Measurements from ENCODE around the gene HCK.
A peak's percentile ranks its signal among the peaks of the same experiment; 100 is the strongest.
"Not testable (repeated sequence)": the region's sequence is repeated elsewhere in the genome, so short reads cannot be mapped to it uniquely, and the experiment has no call there.

HCK gene

GRCh38 chr20:32029561-32029960, 22.5 kb upstream of the HCK start:
- no peak for DNase-seq (ENCODE audit: low read depth)

GRCh38 chr20:32031007-32031958, 20.8 kb upstream of the HCK start:
- peak; percentile 89 for DNase-seq (ENCODE audit: low read depth)

- no peak for DNase-seq (ENCODE audit: low read depth)
These were observed 18.7 kb upstream of the HCK start for GRCh38 chr20:32033316-32033715.

- not testable (repeated sequence) for DNase-seq (ENCODE audit: low read depth)
These were observed 18.3 kb upstream of the HCK start for GRCh38 chr20:32033721-32034120.

DNA sequence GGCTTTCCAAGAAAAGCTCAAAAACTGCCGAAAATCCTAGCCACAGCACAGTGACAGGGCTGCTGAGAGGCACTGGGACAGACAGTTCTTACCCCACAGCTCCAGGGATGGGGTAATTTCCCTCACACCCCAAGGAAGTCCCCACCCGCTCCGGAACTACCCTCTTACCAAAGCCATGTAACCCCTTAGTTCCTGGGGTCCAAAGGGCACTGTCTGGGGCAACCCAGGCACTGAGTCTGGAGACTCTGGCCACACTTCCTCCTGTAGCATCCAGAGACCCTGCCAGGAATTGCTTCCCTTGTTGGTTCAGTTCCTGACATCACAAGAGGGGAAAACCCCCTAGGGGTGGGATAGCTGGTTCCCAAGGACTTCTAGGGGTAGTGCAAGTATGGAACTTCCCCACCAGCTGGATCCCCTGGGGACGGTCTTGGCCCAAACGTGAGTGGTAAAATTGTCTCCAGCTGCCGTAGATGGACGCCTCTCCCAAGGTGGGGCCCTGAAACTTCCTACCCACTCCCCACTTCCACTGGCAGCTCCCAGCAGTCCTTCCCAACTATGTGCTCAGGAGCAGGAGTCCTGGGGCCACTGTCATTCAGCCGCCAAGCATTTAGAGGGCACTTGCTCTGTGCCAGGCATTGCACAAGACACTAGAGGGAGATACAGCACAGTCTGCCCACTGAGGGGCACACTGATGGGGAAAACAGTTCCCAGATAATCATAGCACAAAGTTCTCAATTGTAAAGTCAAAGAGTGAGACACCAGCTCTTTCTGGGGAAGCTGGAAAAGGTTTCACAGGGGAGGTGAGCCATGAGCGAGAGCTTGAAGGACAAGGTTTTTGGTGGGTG, 17.2 kb upstream of the HCK start:
- DNase-seq (ENCODE audit: low read depth): peak; percentile 46

GRCh38 chr20:32035426-32035779, 16.6 kb upstream of the HCK start:
- no peak for DNase-seq (ENCODE audit: low read depth)

- DNase-seq (ENCODE audit: low read depth): no peak
These were observed 15.8 kb upstream of the HCK start for GRCh38 chr20:32036252-32036651.

DNA sequence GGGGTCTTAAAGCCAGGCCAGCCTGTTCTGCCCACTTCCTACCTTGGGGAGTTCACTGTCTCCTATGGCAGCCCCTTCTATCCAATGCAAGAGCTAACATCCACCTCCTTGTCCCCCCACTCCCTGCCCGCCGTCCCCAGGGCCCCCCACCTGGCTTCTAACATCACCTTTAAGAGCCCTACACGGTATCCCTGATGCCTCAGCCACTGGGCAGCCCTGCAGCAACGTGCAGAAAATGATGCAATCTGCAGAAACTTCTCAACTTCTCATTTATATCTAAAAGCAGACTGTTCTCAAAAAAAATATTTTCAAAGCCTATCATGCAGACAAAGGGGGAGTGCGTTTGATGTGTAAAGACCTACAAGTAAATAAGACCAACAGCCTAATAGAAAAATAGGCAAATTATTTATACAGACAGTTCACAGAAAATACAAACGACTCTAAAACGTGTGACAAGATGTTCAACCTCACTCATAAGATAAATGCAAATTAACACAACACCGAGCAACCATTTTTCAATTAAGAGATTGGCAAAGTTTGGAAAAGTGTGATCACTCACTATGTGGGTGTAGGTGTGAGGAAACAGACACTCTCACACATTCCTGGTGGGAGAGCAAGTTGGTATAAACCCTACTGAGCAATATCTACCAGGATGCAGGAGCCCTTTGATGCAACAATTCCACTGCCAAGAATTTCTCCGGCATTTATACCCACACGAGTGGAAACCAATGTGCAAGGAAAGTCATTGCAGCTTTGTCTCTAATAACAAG, 15.1 kb upstream of the HCK start:
- DNase-seq (ENCODE audit: low read depth): peak; percentile 44

- peak; percentile 43 for DNase-seq (ENCODE audit: low read depth)
These were observed 14.1 kb upstream of the HCK start for GRCh38 chr20:32037929-32038328.

DNA sequence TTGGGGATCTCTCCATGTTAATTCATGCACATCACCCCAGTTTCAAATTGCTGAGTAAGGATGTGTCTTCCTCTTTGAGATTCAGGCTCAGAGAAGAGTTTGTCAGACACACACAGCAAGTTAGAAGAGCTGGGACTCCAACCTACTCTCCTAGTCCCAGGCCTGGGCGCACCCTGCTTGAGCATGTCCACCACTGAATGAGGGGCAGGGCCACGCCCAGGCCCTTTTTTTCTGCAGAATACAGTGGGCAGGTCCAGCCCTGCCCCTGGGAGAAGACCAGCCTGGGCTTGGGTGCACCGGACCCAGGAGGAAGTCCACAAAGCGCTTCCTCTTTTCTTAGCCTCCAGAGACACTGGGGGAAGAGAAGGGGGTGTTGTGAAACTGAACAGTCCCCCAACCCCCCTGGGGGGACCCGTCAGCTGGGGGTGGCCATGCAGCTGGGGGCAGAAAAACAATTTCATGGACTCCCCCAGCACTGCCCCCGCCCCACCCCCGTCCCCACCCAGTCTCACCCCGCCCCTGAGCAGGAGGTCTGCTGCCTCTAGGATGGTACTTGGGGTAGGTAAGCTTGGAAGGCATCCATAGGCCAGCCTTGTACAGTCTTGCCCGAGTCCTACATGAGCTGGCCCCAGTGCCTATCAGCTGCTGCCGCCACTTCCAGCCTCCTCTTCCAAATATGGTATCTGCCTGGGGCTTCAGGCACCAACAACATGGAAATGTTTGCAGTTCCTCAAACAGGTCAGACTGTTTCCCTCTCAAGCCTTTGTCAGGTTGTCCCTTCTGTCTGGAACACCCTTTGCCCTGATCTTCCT, 11.7 kb upstream of the HCK start:
- DNase-seq (ENCODE audit: low read depth): no peak

DNA sequence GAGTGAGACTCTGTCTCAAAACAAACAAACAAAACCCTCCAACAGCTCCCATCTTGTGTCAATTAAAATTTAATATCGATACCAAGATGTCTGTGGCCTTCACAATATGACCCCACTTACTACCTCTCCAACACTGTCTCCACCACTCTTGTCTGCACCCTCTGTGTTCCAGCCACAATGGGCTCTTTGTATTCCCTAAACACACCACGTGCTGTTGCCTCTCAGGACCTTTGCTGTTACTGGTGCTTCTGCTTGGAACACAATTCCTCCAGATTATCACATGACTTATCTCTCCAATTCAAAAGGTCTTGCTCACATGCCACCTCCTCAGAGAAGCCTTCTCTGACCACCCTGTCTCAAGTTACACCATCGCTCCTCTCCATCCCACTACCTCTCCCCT, 6.0 kb upstream of the HCK start:
- no peak for DNase-seq (ENCODE audit: low read depth)

DNA sequence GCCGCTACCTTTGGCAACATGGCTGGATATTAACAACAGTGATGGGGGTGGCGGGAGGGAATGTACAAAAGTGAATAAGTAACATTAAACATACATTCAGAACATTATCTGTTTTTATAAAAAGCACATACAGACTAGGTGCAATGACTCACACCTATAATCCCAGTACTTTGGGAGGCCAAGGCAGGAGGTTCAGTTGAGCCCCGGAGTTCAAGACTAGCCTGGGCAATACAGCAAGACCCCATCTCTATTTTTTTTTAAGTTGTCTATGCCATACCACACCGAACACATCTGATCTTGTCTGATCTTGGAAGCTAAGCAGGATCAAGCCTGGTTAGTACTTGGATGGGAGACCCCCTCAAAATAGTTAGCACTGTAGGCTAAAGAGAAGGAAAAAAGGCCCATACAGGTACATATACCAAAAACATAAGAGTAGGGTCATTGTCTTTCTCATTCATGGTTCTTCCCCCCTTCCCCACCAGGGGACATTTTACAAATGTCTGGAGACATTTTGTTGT, 1.7 kb upstream of the HCK start:
- no peak for DNase-seq (ENCODE audit: low read depth)

DNA sequence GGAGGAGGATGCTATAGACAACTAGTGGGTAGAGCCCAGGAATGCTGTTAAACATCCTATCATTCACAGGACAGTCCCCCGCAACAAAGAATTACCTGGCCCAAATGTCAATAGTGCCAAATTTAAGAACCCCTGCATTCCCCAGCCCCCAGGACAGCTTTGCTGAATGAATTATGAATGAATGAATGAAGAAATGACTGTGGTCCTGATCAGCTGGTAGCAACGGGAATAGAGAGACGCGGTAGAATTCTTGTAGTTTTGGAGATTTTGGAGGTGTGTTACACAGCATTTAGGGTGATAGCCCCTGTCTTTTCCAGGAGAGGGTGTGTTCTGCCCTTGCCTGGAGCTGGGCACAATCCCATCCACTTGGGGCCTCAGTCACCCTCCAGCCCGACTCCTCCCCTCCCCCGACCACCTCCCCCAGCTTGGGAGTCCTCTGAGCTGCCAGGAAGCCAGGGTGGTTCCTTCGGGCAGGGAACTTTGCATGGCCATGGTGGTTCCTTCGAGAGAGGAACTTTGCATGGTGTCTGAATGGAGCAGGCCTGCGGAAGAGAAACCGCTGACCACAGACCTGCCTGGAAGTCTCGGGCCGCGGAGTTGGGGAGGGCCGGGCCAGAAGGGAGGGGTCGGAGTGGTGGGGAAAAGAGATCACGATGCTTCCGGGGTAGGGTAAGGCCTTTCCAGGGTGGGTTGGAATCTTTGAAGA, 1.0 kb upstream of the HCK start:
- DNase-seq (ENCODE audit: low read depth): no peak

- DNase-seq (ENCODE audit: low read depth): no peak
These were observed 337 bp upstream of the HCK start for GRCh38 chr20:32051720-32052089.

GRCh38 chr20:32052778-32053362, 828 bp downstream of the HCK start:
- DNase-seq (ENCODE audit: low read depth): no peak

DNA sequence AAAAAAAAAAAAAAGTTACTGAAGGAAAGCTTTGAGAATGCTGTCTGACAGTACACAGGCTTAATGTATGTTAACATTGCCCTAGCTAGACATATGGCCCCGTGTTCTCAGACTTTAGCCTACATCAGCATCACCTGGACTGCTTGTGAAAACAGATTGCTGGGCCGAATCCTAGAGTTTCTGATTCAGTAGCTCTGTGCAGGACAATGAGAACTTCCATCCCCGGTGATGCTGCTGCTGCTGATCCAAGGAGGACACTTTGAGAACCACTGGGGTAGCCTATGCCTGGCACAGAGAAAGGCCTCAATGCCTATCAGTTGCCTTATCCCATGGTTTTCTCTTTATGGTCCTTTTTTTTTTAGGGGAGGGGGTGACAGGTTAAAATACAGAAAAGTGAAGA, 1.6 kb downstream of the HCK start:
- DNase-seq (ENCODE audit: low read depth): no peak

GRCh38 chr20:32056708-32057483, 4.9 kb downstream of the HCK start:
- DNase-seq (ENCODE audit: low read depth): no peak

DNA sequence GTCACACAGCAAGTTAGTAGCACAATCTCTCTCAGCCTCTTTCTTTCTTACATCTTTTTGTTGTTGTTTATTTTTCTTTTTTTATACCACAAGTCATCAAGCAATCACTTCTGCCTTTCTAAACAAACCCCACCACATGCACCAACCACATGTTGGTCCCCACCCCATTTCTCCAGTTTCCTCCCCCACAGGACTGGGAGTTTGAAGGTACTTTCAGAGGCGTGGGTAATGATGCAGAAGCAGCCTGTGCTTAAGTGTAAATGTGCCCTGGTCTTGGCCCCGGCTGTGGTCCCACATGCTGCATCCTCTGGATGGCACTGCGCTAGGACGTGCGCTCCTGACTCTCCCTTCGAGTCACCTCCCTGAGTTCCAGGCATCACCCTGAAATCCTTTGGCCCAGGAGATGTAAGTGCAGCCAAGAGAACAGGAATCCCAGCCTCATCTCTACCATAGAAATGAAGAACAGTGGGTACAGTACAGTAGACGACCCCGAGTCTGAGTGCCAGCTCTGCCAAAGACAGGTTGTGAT, 5.7 kb downstream of the HCK start:
- no peak for DNase-seq (ENCODE audit: low read depth)

- DNase-seq (ENCODE audit: low read depth): no peak
These were observed 7.1 kb downstream of the HCK start for GRCh38 chr20:32059189-32059588.

Measured in EH (cell line).